NCI-H82 (cell line): Measurements from ENCODE around the gene FYCO1.

Source experiments
- DNase-seq: peaks from one replicate; lab custom pipeline; 2025; lab: John Stamatoyannopoulos, UW

FYCO1 gene

DNA sequence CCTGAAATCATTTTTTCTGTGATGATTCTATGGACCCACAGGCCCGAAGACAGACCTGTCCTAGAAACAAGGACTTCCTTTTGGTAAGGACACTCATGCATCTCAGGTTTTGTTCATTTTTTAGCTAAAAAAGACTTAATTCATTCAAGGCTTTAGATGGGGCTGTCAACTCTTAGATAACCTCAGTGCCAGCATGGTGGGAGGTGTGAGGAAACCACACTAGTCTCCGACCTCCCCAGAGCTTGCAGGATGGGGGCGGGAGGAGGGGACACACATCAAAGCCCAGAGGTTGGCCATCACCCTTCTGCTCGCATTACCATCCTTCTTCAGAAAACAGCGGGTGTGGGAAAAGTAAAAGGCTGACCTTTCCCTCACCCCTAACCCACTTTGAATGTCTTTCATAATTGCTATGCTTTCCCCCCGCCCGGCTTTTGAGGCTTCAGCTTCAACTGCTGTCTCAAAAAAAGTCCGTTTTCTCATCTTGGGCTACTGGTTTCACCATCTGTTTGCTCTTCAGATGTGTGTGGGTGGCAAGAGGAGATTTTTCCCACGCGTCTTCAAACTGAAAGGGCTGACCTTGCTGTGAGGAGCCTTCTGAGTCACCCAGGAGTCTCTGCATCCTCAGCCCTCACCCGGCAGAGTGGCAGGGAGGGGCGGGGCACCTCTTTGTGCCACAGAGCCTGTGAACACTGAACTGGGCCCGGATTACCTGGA lies 79.9 kb downstream of the FYCO1 start:
- DNase-seq, result no peak

DNA sequence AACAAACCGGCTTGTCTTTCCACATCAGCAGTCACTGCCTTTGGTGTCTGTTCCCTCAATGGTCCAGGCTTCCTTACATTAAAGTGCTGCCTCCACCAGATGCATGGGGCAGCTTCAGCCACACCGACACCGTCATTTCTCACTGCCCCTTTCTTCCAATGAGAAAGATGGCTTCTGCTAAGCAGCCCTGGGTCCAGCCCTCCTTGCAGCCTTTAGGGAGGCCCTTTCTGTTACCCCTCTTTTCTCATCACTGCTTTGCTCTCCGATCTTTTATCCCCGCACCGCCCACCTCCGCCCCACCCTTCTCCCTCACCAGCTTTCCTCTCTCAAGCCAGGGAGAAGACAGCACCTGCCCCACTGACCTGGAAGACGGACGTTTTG lies 80.6 kb downstream of the FYCO1 start:
- DNase-seq, result no peak

DNA sequence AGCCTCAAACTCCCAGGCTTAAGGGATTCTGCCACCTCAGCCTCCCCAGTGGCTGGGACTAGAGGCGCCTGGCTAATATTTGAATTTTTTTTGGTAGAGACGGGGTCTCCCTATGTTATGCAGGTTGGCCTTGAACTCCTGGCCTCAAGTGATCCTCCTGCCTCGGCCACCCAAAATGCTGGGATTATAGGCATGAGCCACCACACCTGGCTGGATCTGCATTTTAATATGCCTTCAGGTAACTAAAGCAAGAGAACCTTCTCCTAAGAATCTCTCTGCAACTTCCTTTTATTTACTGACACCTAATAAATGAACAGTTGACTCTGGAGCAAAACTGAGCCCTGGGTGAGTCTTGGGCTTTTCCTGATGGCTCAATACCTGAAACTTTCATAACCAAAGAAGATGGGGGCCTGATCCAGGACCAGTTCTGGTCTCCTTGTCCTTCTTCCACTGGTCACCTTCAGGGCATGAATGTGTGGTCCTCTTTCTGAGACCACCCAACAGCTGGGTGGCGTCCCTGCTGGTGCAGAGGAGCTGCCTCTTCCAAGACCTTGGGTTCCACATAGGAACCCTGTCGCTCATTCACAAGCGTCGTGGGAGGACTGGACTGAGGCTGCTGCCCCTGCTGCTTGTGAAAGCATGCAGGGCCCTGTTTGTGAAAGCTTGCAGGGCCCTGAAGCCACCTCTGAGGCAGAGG lies 81.1 kb downstream of the FYCO1 start:
- no peak for DNase-seq

DNA sequence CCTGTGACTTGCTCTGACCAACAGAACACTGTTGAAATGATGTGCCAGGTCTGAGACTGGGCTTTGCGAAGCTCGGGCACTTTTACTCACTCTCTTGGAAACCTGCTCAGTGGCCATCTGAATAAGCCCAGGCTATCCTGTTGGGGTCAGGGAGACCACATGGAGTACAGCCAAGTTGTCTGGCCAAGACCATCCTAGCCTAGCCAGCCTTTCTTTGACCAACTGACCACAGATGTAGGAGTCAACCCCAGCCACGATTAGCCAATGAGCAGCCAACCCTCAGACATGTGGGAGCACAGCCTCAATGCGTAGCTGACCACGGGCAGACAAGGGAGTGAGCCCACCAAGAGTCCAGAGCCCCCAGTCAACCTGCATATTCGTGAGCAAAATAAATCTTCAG lies 83.2 kb downstream of the FYCO1 start:
- no peak for DNase-seq

DNA sequence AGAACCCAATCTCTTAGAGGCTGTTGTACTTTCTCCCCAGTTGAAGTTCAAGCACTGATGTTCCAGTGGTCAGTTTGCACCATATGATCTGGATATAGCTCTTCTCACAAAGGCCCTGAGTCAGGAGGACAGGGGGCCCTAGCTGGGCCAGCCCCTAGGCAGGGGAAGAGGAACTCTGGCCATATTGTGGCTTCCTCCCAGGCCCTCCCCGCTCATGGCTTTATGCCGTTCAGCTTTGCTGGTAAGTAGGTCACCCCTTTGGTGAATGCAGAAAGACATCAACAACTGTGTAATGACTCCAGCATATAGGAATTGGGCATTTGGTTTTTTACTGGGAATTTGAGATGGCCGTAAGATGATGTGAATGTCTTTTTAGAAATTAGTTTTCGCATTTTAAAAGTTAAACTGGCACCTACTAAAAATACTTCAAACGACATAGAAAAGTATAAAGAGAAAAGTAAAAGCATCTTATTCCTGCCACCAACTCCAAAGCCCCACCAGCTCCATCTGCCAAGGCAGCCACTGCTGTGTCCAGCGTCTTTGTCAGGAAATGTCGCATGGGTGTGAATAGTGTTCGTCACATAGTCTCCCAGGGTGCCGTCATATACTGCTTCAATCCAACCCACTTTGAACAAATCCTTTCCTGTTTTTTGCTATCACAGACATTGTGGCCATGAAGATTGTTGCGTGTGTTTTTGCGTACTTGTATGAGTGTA lies 84.0 kb downstream of the FYCO1 start:
- DNase-seq, result no peak

DNA sequence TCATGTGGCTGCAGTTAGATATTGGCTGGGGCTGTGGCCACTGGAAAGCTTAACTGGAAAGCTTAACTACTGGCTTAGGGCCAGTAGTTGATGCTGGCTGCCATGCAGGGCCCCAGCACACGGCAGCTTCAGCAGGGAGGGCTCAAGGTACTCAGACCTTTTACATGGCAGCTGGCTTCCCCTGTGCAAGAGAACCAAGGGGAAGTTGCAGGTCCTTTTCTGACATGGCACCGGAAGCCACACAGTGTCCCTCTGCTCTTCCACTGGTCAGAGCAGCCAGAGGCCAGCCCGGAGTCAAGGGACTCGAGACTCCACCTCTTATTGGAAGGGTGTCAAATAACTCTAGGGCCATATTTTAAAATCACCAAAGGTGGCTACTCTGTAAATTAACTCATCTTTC lies 84.7 kb downstream of the FYCO1 start:
- DNase-seq, result peak; percentile 4

DNA sequence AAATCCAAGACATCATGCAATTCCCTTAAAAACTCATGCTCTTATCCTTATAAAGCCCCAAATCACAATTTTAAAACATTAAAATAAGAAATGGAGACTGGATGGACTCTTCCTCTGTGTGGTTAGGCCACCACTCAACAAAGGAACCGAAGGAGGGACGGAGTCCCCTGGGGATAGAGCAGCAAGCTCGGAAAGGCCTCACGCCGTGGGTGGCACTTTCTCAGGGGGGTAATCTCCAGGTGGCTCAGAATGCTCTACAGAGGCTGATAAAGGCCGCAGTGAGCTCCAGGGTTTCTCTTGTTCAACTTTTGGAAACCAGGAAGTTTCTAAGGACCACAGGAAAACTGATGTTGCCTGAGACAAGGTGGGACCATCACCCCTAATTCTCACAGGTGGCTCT lies 86.1 kb downstream of the FYCO1 start:
- no peak for DNase-seq

DNA sequence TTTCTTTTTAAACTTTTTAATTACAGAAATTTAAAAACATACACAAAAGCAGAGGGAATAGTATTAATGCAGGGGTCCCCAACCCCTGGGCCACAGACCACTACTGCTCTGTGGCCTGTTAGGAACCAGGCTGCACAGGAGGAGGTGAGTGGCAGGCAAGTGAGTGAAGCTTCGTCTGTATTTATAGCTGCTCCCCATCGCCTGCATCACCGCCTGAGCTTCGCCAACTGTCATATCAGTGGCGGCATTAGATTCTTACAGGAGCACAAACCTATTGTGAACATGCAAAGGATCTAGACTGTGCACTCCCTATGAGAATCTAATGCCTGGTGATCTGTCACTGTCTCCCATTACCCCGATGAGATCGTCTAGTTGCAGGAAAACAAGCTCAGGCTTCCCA lies 86.9 kb downstream of the FYCO1 start:
- DNase-seq, result no peak

DNA sequence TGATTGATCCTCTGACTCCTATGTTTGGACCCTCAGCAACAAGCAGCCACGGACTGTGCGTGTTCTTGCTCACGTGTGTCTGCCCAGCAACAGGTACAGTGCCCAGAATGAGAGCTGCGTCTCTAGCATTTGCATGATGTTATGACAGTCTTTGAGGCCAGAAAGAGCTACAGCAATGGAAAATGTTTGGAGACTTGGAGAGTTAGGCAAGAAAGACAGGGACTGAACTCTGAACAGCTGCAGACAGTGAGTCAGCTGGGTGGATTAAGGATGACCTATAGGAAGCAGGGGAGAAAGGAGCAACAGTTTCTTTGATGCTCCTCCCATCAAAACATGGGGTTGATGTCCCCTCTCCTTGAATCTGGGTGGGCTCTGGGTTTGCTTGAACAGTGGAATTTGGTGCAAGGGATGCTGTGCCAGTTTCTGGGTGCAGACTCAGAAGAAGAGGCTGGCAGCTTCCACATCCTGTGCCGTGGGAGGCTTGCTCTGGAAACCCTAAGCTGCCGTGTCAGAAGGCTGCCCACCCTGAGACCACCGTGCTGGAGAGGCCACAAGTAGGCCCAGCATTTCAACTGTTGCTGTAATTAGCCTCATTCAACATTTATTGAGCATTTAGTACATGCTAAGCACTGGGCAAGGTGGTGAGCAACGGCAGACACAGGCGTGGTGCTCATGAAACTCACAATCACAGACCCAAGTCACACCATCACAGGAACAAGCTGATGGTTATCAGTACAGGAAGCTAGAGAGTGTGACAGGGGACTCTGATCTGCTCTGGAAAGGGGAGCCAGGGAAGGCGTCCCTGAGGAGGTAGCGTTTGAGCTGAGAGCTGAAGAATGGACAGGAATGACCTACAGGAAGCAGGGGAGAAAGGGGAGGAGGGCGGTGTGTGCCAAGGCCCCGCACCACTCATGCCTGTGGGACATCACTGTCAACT lies 87.6 kb downstream of the FYCO1 start:
- DNase-seq, result no peak

DNA sequence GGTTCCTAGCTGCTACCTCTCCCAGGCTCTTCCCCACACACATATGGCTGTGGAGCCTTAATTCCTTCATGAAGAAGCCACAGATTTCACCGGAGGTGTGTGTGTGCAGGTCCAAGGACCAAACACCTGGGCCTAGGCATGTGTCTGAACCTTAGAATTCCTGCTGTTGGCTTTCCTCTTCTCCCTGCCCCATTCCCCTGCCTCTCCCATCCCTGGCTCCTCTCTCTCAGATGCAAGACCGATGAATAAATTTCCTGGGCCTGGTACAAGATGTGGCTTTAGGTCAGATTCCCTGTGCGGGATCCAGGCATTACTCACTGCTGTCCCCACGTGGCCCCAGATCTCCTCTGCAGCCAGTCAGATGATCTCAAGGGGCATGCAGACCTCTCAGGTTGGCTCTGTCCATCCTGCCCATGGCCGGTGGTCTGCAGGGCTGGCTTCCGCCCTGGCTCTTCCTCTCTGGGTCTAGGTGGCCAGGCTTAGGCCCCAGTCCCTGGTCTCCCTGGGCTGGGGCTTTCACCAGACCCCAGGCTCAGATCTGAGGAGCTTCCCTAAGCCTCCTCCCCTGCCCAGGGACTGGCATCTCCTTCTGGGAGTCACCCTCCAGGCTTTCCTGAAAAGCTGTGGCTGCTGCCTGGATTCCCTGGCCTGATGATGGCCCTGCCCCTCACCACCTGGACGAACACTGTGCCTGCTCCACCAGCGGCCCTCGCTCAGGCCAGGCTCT lies 88.8 kb downstream of the FYCO1 start:
- peak; percentile 11 for DNase-seq

DNA sequence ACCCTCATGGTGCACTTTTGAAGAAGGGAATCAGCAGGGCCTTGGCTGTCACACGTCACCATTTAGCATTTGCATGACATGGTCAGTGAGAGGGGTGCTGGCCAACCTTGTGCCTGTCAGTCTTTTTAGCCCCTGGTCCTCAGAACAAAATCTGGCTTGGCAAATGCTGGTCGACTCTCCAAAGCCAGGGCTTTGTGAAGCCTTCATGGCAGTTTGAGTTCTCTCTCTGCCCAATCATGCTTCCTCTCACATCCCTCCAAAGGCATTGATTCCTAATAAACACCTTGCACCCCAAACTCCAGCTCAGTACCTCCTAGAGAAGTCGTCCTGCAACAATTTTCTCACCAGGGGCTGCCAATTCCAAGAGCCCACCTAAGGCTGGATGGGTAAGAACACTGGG lies 89.9 kb downstream of the FYCO1 start:
- DNase-seq, result no peak

DNA sequence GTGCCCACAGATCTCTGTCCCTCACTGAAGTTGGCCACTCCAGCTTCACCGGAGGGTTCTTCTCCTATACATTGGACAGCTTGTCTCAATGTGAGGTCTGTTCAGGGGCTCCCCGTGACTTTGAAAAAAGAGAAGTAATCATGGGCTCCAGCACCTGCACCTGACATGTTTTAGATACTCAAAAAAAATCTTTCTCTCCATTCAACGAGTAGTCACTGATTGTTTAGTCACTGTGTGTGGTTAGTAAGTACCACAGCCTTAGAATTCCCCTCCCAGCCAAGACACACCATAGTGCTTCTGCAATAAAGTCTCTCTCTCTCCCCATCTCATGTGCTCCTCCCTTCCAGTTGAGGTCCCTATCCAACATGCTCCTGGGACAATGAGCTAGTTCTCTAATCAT lies 90.7 kb downstream of the FYCO1 start:
- DNase-seq, result no peak

DNA sequence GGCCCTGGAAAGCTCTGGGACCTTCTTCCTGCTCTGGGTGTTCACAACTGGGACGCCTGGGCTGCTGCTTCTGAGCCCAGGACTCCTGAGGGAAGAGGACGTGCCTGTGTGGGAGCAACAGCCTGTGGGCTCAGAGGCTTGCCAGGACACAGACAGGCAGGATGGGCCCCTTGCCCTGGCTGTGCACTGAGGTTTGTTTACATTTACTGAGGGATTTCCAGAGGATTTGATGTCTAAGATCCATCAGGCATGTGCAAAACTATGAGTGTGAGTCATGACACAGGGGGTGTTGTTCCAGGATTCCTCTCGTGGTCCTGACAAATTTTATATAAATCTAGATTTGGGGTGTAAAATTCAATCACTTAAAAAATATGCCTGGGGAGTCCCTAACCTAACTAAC lies 98.7 kb downstream of the FYCO1 start:
- DNase-seq, result peak; percentile 15

DNA sequence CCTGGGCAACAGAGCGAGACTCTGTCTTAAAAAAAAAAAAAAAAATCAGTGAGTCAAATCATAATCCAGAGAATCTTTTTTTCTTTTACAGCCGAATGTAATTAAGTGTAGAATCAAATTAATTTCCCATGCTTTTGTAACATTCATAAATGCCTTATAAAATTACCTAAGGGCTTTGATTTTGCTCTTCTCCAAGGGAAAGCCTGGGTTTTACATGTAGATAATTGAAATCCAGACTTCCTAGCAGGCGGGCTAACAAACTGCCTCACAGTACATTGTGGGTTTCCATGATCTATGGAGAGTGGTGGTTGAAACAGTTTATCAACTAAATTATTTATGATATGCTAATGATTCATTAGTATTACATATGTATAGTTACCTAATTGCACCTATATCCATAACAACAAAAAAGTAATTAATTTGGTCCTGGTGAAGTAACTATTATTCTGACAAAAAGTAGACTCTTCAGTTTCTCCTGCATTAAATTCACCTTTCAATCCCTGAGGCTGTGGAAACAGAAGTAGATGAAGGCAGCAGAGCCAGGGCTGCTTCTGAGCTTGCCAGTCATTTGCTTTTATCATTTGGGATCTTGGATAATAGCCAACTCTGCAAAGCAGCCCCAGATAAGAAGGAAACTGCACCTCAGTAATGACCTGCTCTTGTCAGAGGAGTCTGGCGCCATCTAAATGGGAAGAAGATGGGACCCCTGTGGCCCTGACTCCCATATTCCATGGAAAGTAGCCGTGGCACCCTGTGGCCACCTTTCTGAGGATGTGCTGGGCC lies 99.7 kb downstream of the FYCO1 start:
- no peak for DNase-seq

DNA sequence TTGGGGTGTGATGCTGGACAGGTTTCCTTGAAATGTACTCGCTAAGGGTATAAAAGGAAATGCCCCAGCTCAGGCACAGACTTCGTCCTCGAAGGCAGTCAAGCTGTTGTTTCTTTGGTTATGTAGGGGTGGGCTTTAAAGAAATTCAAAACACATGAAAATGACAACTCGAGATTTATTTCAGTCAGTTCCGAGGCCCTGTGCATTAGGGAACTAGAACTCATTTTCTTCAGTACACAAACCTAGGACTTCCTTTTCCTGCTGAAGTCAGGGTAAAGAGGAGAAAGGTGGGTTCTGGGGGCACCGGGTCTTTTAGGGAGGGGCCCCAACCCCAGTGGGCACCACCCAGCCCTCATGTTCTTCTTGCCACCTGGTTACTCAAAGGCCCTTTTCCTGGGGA lies 101.6 kb downstream of the FYCO1 start:
- no peak for DNase-seq

DNA sequence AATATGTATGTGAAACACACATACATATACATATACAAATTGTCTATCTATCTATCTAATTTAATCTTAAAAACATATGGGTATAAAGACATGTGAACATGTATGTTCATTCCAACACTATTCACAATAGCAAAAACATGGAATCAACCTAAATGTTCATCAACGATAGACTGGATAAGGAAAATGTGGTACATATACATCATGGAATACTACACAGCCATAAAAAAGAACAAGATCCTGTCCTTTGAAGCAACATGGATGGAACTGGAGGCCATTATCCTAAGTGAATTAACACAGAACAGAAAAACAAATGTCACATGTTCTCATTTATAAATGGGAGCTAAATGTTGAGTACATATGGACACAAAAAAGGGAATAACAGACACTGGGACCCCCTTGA lies 103.5 kb downstream of the FYCO1 start:
- no peak for DNase-seq

DNA sequence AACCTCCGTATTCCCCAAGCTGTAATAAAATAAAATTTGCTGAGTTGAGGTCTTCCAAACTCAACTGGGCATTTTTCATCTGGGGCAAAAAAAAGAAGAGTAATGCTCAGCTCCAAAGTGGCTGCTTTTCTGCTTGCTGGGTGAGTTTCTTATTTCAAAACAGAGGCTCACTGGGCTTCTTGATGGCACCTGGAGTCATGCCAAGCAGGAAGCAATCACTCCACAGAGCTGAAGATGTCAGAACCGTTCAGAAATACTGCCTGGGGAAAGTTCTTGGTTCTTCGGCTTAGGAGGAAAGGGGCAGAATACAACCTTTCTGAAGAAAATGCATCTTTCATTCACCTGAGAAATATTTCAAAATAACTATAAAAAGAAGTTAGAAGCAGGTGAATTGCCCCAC lies 105.2 kb downstream of the FYCO1 start:
- no peak for DNase-seq

DNA sequence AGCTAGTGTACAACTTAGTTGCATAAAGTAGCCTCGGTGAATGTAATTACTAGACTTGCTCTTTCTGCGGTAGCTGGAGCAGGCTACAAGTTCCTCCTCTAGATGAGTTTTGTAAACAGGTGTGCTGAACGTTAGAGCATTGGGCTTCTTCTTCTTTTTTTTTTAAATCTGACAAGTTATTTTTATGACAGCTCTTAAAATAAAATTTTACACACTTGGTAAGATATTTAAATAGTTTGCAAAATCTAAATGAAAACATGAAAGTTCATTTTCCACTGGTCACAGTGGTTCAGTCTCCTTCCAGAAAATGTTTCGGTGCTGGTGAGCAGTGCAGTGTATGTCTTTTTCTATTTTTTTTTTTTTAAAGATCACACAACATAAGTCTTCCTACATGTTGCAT lies 106.3 kb downstream of the FYCO1 start:
- DNase-seq, result no peak

DNA sequence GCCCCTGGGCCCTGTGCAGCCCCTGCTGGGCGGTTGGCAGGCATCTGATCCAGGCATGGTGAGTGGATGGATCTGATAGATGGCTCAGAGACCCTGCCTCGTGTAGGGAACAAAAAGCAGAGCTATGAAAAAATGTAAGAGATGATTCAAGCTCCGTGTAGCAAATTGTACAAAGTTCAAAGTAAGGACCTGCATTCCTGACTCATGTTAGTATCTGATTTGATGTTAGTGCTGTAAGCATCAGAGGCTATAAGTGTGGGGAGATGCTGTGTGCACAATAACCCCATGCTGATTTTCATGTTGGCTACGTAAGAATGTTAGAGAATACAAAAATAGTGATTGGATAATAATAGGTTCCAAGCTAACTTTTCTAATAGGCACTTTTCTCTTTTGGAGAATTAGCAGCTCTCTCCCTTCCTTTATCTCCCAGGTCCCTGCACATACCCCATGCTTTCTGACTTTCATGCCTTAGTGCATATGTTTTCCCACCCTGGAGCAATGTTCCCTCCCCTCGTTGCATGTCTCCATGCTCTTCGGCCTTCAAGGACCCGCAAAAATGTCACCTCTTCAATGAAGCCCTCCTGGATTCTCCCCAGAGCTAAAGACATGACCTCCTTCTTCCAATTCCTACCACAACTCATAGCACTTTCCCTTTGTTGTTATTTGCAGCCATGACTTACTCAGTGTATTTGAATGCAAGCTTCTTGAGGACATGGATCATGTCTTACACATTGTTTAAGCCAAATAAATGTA lies 107.7 kb downstream of the FYCO1 start:
- DNase-seq, result no peak

DNA sequence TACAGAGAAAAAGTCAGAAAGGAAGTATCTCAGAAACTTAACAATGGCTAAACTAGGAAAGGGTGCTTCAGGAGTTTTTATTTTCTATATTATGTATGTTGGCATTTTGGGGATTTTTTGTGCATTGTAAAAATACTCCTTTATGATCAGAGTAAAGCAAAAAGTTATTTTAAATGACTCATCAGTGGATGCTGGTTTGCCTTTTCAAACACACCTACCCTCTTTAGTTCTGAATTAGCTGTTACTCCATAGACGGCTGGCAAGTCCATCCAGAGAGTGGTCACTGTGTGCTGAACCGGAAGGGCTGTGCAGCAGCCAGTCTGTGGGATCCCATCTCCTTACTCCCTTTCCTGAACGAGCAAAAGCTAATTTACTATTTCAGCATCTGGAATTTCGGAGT lies 108.3 kb downstream of the FYCO1 start:
- DNase-seq, result no peak
